ENCODE data around the gene MYH2.

DNA sequence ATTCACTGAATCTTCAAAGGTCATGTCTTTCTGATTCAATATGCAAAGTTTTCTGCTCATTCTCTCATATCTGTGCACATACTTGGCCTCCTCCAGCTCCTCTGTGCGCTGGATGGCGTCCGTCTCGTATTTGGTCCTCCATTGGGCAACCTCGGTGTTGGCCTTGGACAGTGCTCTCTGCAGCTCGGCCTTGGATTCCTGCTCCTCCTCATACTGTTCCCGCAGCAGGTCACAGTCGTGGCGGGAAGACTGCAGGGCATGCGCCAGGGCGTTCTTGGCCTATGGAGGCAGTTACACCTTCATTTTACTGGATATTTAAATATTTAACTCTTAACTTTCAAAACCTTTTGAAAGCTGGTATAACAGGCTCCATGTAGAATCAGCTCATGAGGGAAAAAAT is 22.9 kb downstream of the MYH2 start:
- TF ChIP-seq, protein P1, sequence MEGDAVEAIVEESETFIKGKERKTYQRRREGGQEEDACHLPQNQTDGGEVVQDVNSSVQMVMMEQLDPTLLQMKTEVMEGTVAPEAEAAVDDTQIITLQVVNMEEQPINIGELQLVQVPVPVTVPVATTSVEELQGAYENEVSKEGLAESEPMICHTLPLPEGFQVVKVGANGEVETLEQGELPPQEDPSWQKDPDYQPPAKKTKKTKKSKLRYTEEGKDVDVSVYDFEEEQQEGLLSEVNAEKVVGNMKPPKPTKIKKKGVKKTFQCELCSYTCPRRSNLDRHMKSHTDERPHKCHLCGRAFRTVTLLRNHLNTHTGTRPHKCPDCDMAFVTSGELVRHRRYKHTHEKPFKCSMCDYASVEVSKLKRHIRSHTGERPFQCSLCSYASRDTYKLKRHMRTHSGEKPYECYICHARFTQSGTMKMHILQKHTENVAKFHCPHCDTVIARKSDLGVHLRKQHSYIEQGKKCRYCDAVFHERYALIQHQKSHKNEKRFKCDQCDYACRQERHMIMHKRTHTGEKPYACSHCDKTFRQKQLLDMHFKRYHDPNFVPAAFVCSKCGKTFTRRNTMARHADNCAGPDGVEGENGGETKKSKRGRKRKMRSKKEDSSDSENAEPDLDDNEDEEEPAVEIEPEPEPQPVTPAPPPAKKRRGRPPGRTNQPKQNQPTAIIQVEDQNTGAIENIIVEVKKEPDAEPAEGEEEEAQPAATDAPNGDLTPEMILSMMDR (IDR thresholded peaks at IDR 0.05), result no peak
- no peak for TF ChIP-seq POLR2AphosphoS5 (IDR thresholded peaks at IDR 0.05)
